Mammary epithelial cell (primary cell): ENCODE measurements around the gene ZNF181.

Experiments used
- EZH2 ChIP-seq: IDR thresholded peaks from 2 replicates; pipeline ENCODE4 v1.6.1; 2012; ENCODE audit warnings: low read length, inconsistent platforms, borderline replicate concordance
- TF ChIP-seq, protein P1 (sequence below), 2 donors: IDR thresholded peaks in 1 of 2; conservative IDR thresholded peaks in 1 of 2; 2 replicates each; pipeline ENCODE4 v1.5.1; 2011 to 2012; ENCODE audit warnings: inconsistent platforms in 2 of 2, low read length in 2 of 2, mild to moderate bottlenecking in 2 of 2, control low read depth in 1 of 2, low read depth in 1 of 2; ENCODE audit not compliant: insufficient read depth in 1 of 2; ENCODE audit errors: extremely low read depth in 1 of 2

- TF ChIP-seq, protein P1, sequence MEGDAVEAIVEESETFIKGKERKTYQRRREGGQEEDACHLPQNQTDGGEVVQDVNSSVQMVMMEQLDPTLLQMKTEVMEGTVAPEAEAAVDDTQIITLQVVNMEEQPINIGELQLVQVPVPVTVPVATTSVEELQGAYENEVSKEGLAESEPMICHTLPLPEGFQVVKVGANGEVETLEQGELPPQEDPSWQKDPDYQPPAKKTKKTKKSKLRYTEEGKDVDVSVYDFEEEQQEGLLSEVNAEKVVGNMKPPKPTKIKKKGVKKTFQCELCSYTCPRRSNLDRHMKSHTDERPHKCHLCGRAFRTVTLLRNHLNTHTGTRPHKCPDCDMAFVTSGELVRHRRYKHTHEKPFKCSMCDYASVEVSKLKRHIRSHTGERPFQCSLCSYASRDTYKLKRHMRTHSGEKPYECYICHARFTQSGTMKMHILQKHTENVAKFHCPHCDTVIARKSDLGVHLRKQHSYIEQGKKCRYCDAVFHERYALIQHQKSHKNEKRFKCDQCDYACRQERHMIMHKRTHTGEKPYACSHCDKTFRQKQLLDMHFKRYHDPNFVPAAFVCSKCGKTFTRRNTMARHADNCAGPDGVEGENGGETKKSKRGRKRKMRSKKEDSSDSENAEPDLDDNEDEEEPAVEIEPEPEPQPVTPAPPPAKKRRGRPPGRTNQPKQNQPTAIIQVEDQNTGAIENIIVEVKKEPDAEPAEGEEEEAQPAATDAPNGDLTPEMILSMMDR (conservative IDR thresholded peaks at IDR 0.05 in 1 of 2, IDR thresholded peaks at IDR 0.05 in 1 of 2; ENCODE audit: extremely low read depth in 1 of 2, insufficient read depth in 1 of 2, low read depth in 1 of 2, low read length in 2 of 2): no peak
- TF ChIP-seq EZH2: no peak
Measured at GRCh38 chr19:34711890-34712289, 22.2 kb upstream of the ZNF181 start.
